DLD1 (cell line): ENCODE measurements around the gene ARF1.

ENCODE experiments used
- in situ Hi-C: cut with HindIII; loops from 2 replicates; pipeline ENCODE4 v1.10.0; 2017; ENCODE audit warnings: low sequenced_read_pairs

ARF1 gene

GRCh38 chr1:228145463-228146416, 63.2 kb downstream of the ARF1 start:
- in situ Hi-C loops, result no loop called here

GRCh38 chr1:228146417-228147150, 64.1 kb downstream of the ARF1 start:
- in situ Hi-C loops, result no loop called here

DNA sequence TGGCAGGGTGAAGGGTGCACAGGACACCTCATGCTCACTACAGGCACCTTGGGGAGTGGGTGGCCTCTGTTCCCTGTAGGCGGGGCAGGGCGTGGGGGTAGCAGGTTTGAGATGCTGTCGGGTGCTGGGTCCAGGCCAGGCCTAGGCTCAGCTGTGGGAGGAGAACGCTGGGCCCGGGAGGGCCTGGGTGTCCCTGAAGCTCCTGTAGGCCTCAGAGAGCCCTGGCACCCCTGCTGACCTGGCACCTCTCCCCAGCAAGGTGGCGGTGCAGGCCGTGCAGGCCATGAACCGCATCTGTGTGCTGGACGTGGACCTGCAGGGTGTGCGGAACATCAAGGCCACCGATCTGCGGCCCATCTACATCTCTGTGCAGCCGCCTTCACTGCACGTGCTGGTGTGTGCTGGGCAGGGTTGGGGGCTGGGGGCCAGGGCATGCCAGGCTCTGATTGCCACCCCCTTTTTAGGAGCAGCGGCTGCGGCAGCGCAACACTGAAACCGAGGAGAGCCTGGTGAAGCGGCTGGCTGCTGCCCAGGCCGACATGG, 64.7 kb downstream of the ARF1 start:
- in situ Hi-C loops, result no loop called here

- in situ Hi-C loops, result no loop called here
These were observed 65.3 kb downstream of the ARF1 start for GRCh38 chr1:228147768-228148167.

DNA sequence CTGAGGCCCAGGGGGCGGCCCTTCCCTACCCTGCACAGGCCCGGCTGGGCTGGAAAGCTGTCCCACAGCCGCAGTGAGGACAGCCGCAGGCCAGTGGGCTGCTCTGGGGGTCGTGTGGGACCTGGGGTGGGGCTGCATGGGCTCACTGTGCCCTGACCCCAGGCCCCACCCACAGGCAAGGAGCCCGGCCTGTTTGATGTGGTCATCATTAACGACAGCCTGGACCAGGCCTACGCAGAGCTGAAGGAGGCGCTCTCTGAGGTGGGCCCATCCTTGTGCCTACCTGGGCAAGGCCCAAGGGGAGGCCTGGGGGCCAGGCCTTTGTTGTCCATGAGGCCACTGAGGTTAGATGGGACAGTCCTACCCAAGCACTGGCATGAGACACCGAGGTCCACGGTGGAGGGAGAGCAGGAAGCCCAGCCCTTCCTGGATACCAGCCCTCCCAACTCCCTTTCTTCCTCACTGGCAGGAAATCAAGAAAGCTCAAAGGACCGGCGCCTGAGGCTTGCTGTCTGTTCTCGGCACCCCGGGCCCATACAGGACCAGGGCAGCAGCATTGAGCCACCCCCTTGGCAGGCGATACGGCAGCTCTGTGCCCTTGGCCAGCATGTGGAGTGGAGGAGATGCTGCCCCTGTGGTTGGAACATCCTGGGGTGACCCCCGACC, 65.8 kb downstream of the ARF1 start:
- in situ Hi-C loops, result no loop called here
